Activated CD4-positive, alpha-beta memory T cell treated with anti-CD3 and anti-CD28 coated beads for 36 hours (primary cell): Measurements from ENCODE around the gene ARHGEF9. TPM values are rescaled to one million over a fixed set of nuclear protein-coding genes. Genes with fewer than 3 reads are reported as not detected.
"Not testable (repeated sequence)": the region's sequence is repeated elsewhere in the genome, so short reads cannot be mapped to it uniquely, and the experiment has no call there.

Experiments used
- CTCF ChIA-PET: fragments of 350-600 bp; sonication (Branson Sonifier 250); formaldehyde crosslinking; loops from one replicate; lab custom pipeline; 2021; ENCODE audit warnings: antibody characterized with exemption, inconsistent platforms; lab: Charles Lee
- POLR2A ChIA-PET: fragments of 350-600 bp; sonication (Branson Sonifier 250); formaldehyde crosslinking; loops from one replicate; lab custom pipeline; 2021; ENCODE audit warnings: antibody characterized with exemption; lab: Charles Lee
- DNase-seq: peaks from one replicate; pipeline ENCODE4 v3.0.0-alpha.2; 2020
- H3K27ac Mint-ChIP-seq: one replicate; pipeline ENCODE4 v1.8.0; 2021; ENCODE audit warnings: mixed read lengths
- H3K27me3 Mint-ChIP-seq: one replicate; pipeline ENCODE4 v1.8.0; 2021; ENCODE audit warnings: mixed read lengths
- H3K36me3 Mint-ChIP-seq: one replicate; pipeline ENCODE4 v1.8.0; 2021; ENCODE audit warnings: mixed read lengths
- H3K4me1 Mint-ChIP-seq: one replicate; pipeline ENCODE4 v1.8.0; 2021; ENCODE audit warnings: low read depth, mixed read lengths
- H3K4me3 Mint-ChIP-seq: one replicate; pipeline ENCODE4 v1.8.0; 2021; ENCODE audit warnings: mild to moderate bottlenecking, mixed read lengths
- H3K9me3 Mint-ChIP-seq: one replicate; pipeline ENCODE4 v1.8.0; 2021; ENCODE audit warnings: mixed read lengths
- intact Hi-C: fragments of 100-400 bp; cut with micrococcal nuclease; formaldehyde crosslinking; loops from one replicate; pipeline ENCODE4 v1.15.1; 2023
- total RNA-seq, 2 experiments: library from RNA; stranded (reverse); gene quantifications; one replicate each; pipeline ENCODE4 v1.2.3, GENCODE V29; 2021

The ARHGEF9 gene
- 10 to 100 TPM; 17.2 to 17.7 TPM for total RNA-seq

GRCh38 chrX:63784902-63785707 lies at the start of gene ARHGEF9:
Gene ARHGEF9, minus strand, starts transcription at chrX:63785214. Its CDS starts 69 bp downstream, at chrX:63785145.
- no peaks in the 10 kb centered on the region for H3K9me3 Mint-ChIP-seq
- peak within 1 kb of the TSS; percentile 39 for H3K4me3 Mint-ChIP-seq
- DNase-seq: peak; percentile 8
- no peaks in the 10 kb centered on the region for H3K36me3 Mint-ChIP-seq
- intact Hi-C loops: no loop called here
- no peaks in the 10 kb centered on the region for H3K4me1 Mint-ChIP-seq
- CTCF ChIA-PET: no interaction called here
- peaks cover 3% of the 10 kb centered on the region for H3K27me3 Mint-ChIP-seq
- no peak within 1 kb of the TSS for H3K27ac Mint-ChIP-seq
- POLR2A ChIA-PET: no interaction called here

GRCh38 chrX:63825446-63825845 lies 40.4 kb upstream of the ARHGEF9 start:
- H3K4me1 Mint-ChIP-seq, CTCF ChIA-PET, H3K4me3 Mint-ChIP-seq, H3K27ac Mint-ChIP-seq, H3K36me3 Mint-ChIP-seq, H3K27me3 Mint-ChIP-seq, DNase-seq, intact Hi-C loops, POLR2A ChIA-PET: not testable (repeated sequence)
- H3K9me3 Mint-ChIP-seq: peaks cover 14% of the 10 kb centered on the region

DNA sequence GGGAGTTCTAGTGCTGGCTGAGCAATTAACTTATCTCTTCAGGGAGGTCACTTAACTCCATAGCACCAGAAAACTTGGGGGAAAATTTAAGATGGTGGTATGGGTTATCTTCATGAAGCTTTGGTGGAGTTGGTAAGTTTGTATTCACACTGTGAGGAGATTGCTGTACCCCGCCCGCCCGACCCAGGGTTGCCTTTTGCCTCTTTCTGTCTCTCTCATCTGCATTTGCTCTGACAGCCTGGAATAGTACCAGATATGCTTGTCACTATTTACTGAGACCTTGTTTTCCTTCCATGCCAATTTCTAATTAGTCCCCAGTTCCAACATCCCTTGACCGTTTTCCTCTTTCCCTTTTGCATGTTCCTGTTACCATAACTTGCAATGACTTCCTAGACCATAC lies 33.1 kb upstream of the ARHGEF9 start:
- no peaks in the 10 kb centered on the region for H3K27me3 Mint-ChIP-seq
- intact Hi-C loops: no loop called here
- ChIA-PET POLR2A (no interaction called here), CTCF (no interaction called here)
- H3K36me3 Mint-ChIP-seq: no peaks in the 10 kb centered on the region
- H3K4me3 Mint-ChIP-seq: no peak overlapping the region
- H3K9me3 Mint-ChIP-seq: peaks cover 5% of the 10 kb centered on the region
- no peak overlapping the region for H3K27ac Mint-ChIP-seq
- DNase-seq: no peak
- H3K4me1 Mint-ChIP-seq: no peaks in the 10 kb centered on the region

DNA sequence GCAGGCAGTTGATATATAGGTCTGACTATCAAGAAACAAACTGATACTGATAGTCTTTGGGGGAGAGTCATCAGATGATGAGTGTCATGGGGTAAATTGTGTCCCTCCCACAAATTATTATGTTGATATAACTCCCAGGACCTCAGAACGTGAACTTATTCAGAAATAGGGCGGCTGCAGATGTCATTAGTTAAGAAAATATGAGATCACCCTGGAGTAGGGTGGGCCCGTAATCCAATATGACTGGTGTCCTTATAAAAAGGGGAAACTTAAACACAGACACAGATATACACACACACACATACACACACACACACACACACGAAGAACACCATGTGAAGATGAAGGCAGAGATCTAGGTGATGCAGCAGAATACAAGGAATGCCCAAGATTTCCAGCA lies 32.7 kb upstream of the ARHGEF9 start:
- Mint-ChIP-seq H3K4me3 (no peak overlapping the region), H3K9me3 (peaks cover 4% of the 10 kb centered on the region), H3K36me3 (no peaks in the 10 kb centered on the region), H3K4me1 (no peaks in the 10 kb centered on the region), H3K27ac (no peak overlapping the region), H3K27me3 (no peaks in the 10 kb centered on the region)
- intact Hi-C loops: no loop called here
- CTCF ChIA-PET: no interaction called here
- DNase-seq: no peak
- POLR2A ChIA-PET: no interaction called here

- Mint-ChIP-seq H3K27me3 (peaks cover 1% of the 10 kb centered on the region), H3K36me3 (no peaks in the 10 kb centered on the region), H3K4me1 (no peaks in the 10 kb centered on the region), H3K4me3 (no peak overlapping the region), H3K27ac (no peak overlapping the region), H3K9me3 (no peaks in the 10 kb centered on the region)
- no peak for DNase-seq
- CTCF ChIA-PET: no interaction called here
- intact Hi-C loops: no loop called here
- POLR2A ChIA-PET: no interaction called here
Observed at GRCh38 chrX:63812823-63813222, 27.8 kb upstream of the ARHGEF9 start.

DNA sequence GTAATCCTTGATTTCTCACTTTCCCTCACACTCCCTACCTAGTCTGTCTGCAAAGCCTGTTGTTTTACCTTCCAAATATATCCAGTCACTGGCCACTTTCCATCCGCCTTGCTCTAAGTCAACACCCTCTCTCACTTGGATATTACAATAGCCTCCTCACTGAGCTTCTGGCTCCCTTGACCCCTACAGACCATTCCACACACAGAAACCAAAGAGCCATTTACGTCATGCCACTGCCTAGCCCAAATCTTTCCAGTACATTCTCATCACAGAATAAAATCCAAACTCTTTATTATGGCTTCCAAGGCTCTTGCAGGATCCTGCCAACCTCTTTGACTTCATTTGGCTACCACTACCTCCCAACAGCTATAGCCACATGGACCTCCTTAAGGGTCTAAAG lies 25.7 kb upstream of the ARHGEF9 start:
- Mint-ChIP-seq H3K4me1 (no peaks in the 10 kb centered on the region), H3K27ac (no peak overlapping the region), H3K4me3 (no peak overlapping the region), H3K36me3 (no peaks in the 10 kb centered on the region), H3K27me3 (peaks cover 1% of the 10 kb centered on the region), H3K9me3 (no peaks in the 10 kb centered on the region)
- no peak for DNase-seq
- CTCF ChIA-PET: no interaction called here
- POLR2A ChIA-PET: no interaction called here
- intact Hi-C loops: no loop called here

DNA sequence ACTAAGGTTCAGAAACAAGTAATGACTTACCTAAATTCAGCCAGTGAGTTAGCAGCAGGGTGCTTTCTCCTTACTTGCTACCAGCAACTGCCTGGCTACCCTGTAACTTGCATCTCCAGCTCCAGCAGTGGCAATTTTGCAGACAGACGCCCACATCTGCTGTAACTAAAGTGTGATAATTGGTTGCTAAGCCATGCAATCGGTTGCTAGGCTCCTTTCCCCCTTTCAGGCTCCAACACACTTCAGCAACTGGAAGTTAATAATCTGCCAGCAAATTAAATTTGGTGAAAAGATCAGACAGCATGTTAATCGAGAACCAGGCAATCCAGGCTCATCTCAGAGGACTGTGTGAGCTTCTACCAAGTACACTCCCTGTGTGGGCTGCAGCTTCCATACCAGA lies 24.2 kb upstream of the ARHGEF9 start:
- H3K9me3 Mint-ChIP-seq: no peaks in the 10 kb centered on the region
- H3K4me3 Mint-ChIP-seq: no peak overlapping the region
- peaks cover 1% of the 10 kb centered on the region for H3K27me3 Mint-ChIP-seq
- POLR2A ChIA-PET: no interaction called here
- no peak for DNase-seq
- no peak overlapping the region for H3K27ac Mint-ChIP-seq
- no peaks in the 10 kb centered on the region for H3K36me3 Mint-ChIP-seq
- intact Hi-C loops: no loop called here
- CTCF ChIA-PET: no interaction called here
- no peaks in the 10 kb centered on the region for H3K4me1 Mint-ChIP-seq

DNA sequence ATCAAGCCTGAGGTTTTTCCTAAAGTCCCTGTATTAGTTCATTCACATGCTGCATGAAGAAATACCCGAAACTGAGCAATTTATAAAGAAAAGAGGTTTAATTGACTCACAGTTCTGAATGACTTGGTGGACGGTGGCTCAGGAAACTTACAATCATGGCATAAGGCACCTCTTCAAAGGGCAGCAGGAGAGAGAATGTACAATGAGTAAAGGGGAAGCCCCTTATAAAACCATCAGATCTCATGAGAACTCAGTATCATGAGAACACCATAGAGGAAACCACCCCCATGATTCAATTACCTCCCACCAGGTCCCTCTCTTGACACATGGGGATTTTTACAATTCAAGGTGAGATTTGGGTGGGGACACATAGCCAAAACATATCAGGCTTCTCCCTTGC lies 10.4 kb upstream of the ARHGEF9 start:
- H3K9me3 Mint-ChIP-seq, POLR2A ChIA-PET, H3K27ac Mint-ChIP-seq, H3K36me3 Mint-ChIP-seq, CTCF ChIA-PET, DNase-seq, H3K4me1 Mint-ChIP-seq, H3K4me3 Mint-ChIP-seq, intact Hi-C loops, H3K27me3 Mint-ChIP-seq: not testable (repeated sequence)

DNA sequence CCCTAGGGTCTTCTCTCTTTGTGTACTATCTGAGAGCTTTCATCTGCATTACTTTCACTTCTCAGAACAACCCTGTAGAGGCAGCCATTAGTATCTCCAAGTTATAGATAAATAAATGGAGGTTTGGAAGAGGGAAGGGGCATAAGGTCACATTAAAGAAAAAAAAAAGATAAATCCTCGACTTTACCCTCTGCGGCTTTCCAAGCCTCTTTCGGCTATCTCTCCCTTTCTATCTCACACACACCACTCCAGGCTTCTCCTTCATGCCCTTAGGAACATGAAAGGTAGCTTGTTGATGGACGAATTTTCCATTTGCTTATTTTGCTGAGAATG lies 660 bp upstream of the ARHGEF9 start:
- DNase-seq: no peak
- ChIA-PET POLR2A (no interaction called here), CTCF (no interaction called here)
- Mint-ChIP-seq H3K27me3 (peaks cover 3% of the 10 kb centered on the region), H3K9me3 (no peaks in the 10 kb centered on the region), H3K4me1 (no peaks in the 10 kb centered on the region), H3K4me3 (no peak overlapping the region), H3K27ac (no peak overlapping the region), H3K36me3 (no peaks in the 10 kb centered on the region)
- intact Hi-C loops: no loop called here

GRCh38 chrX:63784346-63784901 lies 590 bp downstream of the ARHGEF9 start:
- POLR2A ChIA-PET: no interaction called here
- peaks cover 3% of the 10 kb centered on the region for H3K27me3 Mint-ChIP-seq
- H3K9me3 Mint-ChIP-seq: peaks cover 3% of the 10 kb centered on the region
- no peaks in the 10 kb centered on the region for H3K4me1 Mint-ChIP-seq
- H3K27ac Mint-ChIP-seq: no peak overlapping the region
- CTCF ChIA-PET: no interaction called here
- H3K4me3 Mint-ChIP-seq: no peak overlapping the region
- intact Hi-C loops: no loop called here
- no peaks in the 10 kb centered on the region for H3K36me3 Mint-ChIP-seq
- DNase-seq: no peak

GRCh38 chrX:63782515-63782914 lies 2.5 kb downstream of the ARHGEF9 start:
- Mint-ChIP-seq H3K27me3 (peaks cover 3% of the 10 kb centered on the region), H3K27ac (no peak overlapping the region), H3K4me3 (no peak overlapping the region), H3K9me3 (peaks cover 7% of the 10 kb centered on the region), H3K36me3 (no peaks in the 10 kb centered on the region), H3K4me1 (no peaks in the 10 kb centered on the region)
- no peak for DNase-seq
- ChIA-PET CTCF (no interaction called here), POLR2A (no interaction called here)
- intact Hi-C loops: no loop called here

DNA sequence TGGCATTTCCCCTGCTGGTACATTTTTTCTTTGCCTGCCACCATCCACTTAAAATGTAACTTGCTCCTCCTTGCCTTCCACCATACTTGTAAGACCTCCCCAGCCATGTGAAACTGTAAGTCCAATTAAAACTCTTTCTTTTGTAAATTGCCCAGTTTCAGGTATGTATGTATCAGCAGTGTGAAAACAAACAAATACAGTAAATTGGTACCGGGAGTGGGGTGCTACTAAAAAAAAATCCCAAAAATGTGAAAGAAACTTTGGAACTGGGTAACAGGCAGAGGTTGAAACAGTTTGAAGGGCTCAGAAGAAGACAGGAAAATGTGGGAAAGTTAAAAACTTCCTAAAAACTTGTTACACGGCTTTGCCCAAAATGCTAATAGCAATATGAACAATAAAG lies 16.3 kb downstream of the ARHGEF9 start:
- Mint-ChIP-seq H3K4me3 (no peak overlapping the region), H3K27ac (no peak overlapping the region), H3K36me3 (peaks cover 4% of the 10 kb centered on the region), H3K4me1 (no peaks in the 10 kb centered on the region), H3K27me3 (peaks cover 2% of the 10 kb centered on the region), H3K9me3 (peaks cover 7% of the 10 kb centered on the region)
- ChIA-PET CTCF (no interaction called here), POLR2A (no interaction called here)
- intact Hi-C loops: no loop called here
- DNase-seq: no peak

GRCh38 chrX:63765712-63766111 lies 19.3 kb downstream of the ARHGEF9 start:
- no peaks in the 10 kb centered on the region for H3K4me1 Mint-ChIP-seq
- peaks cover under 1% of the 10 kb centered on the region for H3K27me3 Mint-ChIP-seq
- CTCF ChIA-PET: no interaction called here
- H3K4me3 Mint-ChIP-seq: no peak overlapping the region
- intact Hi-C loops: no loop called here
- peaks cover 4% of the 10 kb centered on the region for H3K36me3 Mint-ChIP-seq
- H3K27ac Mint-ChIP-seq: no peak overlapping the region
- POLR2A ChIA-PET: no interaction called here
- peaks cover 7% of the 10 kb centered on the region for H3K9me3 Mint-ChIP-seq
- no peak for DNase-seq
